ENCODE measurements around the gene MPND. TPM values are rescaled to one million over a fixed set of nuclear protein-coding genes. Genes with fewer than 3 reads are reported as not detected.
A peak's percentile ranks its signal among the peaks of the same experiment; 100 is the strongest.

MPND gene
- total RNA-seq, 1 donor from 2014 or later, result 2.7 TPM

- DNase-seq (ENCODE audit: low read depth), result peak; percentile 88
These were observed 57.0 kb downstream of the MPND start, which contains the start of gene SH3GL1 for GRCh38 chr19:4400135-4400936. Gene SH3GL1, minus strand, starts transcription at chr19:4400547. Its CDS starts 179 bp downstream, at chr19:4400368.

GRCh38 chr19:4401769-4402170 is 58.4 kb downstream of the MPND start:
- DNase-seq (ENCODE audit: low read depth), result no peak

GRCh38 chr19:4402171-4403004 is 59.0 kb downstream of the MPND start, which contains the start of gene CHAF1A:
Gene CHAF1A, plus strand, starts transcription at chr19:4402640. Its CDS starts 123 bp downstream, at chr19:4402763.
- DNase-seq (ENCODE audit: low read depth), result peak; percentile 100

DNA sequence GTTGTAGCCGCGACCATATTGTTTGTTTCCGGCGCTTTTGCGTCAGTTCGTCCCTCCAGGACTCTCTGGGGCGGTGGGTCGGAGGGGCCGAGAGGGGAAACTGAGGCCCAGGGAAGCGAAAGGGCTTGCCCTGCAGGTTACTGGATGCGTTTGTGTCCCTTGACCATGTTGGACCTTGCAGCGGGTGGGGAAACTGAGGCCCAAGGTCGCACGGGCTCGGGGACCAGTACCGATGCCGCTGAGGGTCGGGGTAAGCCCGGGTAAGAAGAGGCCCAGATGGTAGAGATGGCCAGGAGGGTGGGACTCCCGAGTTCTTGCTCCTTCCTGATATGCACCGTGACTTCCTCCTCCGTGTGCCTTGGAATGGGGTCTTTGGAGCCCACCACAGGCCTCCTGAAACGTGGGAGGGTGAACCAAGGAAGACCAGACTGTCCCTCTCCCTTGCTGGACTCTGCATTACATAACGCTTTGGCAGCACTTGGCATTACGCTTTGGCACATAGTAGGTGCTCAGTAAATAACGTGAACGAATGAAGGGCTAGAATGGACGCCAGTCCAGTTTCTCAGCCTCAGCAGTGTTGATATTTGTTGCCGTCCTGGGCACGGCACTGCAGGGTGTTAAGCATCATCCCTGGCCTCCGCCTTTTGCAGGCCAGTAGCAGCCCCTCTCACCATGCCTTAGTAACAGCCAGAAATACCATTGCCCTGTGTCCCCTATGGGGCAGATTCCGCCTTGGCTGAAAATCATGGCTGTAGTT is 59.8 kb downstream of the MPND start:
- DNase-seq (ENCODE audit: low read depth), result no peak

DNA sequence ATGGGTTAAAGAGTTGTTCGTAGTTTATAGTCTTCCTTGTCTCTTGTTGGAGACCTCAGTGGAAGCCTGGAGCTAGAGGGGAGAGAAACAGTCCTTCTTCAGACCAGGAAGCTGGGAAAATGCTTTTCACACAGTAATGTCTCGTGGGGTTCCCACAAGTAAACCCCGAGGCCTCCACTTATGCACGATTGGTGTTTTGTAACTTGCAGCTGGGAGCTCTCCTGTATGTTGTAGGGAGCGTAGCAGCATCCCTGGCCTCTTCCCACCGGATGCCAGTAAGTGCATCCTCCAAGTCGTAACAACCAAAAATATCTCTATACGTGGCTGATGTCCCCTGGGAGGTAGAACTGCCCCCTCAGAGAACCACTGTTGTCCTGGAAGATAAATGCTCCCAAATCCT is 62.6 kb downstream of the MPND start:
- DNase-seq (ENCODE audit: low read depth), result no peak

DNA sequence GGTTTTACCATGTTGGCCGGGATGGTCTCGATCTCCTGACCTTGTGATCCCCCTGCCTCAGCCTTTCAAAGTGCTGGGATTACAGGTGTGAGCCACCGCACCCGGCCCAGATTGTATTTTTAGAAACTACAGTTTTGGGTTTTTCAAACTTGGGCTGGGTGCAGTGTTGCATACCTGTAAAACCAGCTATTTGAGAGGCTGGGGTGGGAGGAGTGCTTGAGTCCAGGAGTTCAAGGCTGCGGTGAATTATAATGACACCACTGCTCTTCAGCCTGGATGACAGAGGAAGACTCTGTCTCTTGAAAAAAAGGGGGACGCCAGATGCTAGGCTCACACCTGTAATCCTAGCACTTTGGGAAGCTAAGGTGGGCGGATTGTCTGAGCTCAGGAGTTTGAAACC is 63.3 kb downstream of the MPND start:
- no peak for DNase-seq (ENCODE audit: low read depth)

DNA sequence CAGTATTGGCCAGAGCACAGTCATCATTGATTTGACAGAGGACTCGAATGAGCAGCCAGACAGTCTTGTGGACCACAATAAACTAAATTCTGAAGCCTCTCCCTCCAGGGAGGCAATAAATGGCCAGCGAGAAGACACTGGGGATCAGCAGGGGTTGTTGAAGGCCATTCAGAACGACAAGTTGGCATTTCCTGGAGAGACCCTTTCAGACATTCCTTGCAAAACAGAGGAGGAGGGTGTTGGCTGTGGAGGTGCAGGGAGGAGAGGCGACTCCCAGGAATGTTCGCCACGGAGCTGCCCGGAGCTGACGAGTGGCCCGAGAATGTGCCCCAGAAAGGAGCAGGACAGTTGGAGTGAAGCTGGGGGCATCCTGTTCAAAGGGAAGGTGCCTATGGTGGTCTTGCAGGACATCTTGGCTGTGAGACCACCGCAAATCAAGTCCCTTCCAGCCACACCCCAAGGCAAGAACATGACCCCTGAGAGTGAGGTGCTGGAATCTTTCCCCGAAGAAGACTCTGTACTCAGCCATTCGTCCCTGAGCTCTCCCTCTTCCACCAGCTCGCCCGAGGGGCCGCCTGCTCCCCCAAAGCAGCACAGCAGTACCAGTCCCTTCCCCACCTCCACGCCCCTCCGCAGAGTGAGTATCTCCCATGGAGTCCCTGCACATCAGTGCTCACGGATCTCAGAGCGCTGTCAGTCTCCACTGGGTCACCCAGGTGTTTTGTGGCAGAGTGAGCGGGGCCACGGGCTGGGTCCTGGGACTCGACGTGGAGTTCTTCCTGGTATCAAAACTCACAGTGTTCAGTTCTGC is 66.0 kb downstream of the MPND start:
- no peak for DNase-seq (ENCODE audit: low read depth)

Other genes starting within 250 kb of the MPND start
- 201 and 224 TPM in 2 replicates for gene MAP2K2, start 219.4 kb upstream of the MPND start, total RNA-seq
- gene CREB3L3, start 189.9 kb upstream of the MPND start, total RNA-seq, result not detected in 2 replicates
- gene SIRT6, start 161.0 kb upstream of the MPND start, total RNA-seq, result 19.3 and 22.4 TPM in 2 replicates
- 0.53 and 1.4 TPM in 2 replicates for gene ANKRD24, start 160.9 kb upstream of the MPND start, total RNA-seq
- 0.11 and 0.21 TPM in 2 replicates for gene EBI3, start 114.0 kb upstream of the MPND start, total RNA-seq
- gene YJU2, start 96.5 kb upstream of the MPND start, total RNA-seq, result 13.3 and 17.2 TPM in 2 replicates
- gene SHD, start 64.3 kb upstream of the MPND start, total RNA-seq, result 839 and 1,129 TPM in 2 replicates
- gene TMIGD2, start 41.2 kb upstream of the MPND start, total RNA-seq, result 0.57 TPM in 1 of 2 replicates, not detected in the other
- gene FSD1, start 39.0 kb upstream of the MPND start, total RNA-seq, result 2.3 and 2.6 TPM in 2 replicates
- 3.1 and 4.5 TPM in 2 replicates for gene STAP2, start 4.7 kb upstream of the MPND start, total RNA-seq
- 179 and 258 TPM in 2 replicates for gene SH3GL1, start 57.0 kb downstream of the MPND start, total RNA-seq
- gene CHAF1A, start 59.1 kb downstream of the MPND start, total RNA-seq, result 3.1 TPM in 2 replicates
- 85.4 and 119 TPM in 2 replicates for gene UBXN6, start 114.2 kb downstream of the MPND start, total RNA-seq
- 43.8 and 59.1 TPM in 2 replicates for gene HDGFL2, start 128.7 kb downstream of the MPND start, total RNA-seq
- 0.32 and 0.42 TPM in 2 replicates for gene PLIN4, start 174.9 kb downstream of the MPND start, total RNA-seq
- gene PLIN5, start 191.7 kb downstream of the MPND start, total RNA-seq, result not detected in 2 replicates
- gene LRG1, start 196.5 kb downstream of the MPND start, total RNA-seq, result 0.05 TPM in 1 of 2 replicates, not detected in the other
- 373 and 483 TPM in 2 replicates for gene SEMA6B, start 216.1 kb downstream of the MPND start, total RNA-seq

All from myocyte (in vitro differentiated cells).